Umbilical cord (tissue), 2 donors: Measurements from ENCODE around the gene NR5A2. TPM values are rescaled to one million over a fixed set of nuclear protein-coding genes. Genes with fewer than 3 reads are reported as not detected.
A peak's percentile ranks its signal among the peaks of the same experiment; 100 is the strongest.

Experiments used
- DNase-seq: peaks from one replicate; pipeline ENCODE4 v3.0.0-alpha.2; 2015; ENCODE audit warnings: low spot score
- total RNA-seq: library from RNA; depleted of rRNA; stranded (reverse); fragments of >200 nt; gene quantifications from one replicate; pipeline ENCODE4 v1.2.3, GENCODE V29; 2014; ENCODE audit warnings: low replicate concordance; ENCODE audit not compliant: insufficient read depth

Gene NR5A2
- total RNA-seq, 1 donor from 2014 or later = 4.3 TPM

GRCh38 chr1:200072636-200073285, 45.3 kb downstream of the NR5A2 start:
- DNase-seq = no peak

DNA sequence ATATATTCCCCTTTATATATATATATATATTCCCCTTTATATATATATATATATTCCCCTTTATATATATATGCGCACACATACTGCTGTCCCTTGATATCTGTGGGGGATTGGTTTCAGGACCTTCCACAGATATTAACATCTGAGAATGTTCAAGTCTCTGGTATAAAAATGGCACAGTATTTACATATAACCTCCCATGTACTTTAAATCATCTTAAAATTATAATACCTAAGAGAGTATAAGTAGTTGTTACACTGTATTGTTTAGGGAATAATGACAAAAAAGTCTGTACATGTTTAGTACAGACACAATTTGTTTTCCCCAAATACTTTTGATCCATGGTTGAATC, 45.8 kb downstream of the NR5A2 start:
- no peak for DNase-seq

DNA sequence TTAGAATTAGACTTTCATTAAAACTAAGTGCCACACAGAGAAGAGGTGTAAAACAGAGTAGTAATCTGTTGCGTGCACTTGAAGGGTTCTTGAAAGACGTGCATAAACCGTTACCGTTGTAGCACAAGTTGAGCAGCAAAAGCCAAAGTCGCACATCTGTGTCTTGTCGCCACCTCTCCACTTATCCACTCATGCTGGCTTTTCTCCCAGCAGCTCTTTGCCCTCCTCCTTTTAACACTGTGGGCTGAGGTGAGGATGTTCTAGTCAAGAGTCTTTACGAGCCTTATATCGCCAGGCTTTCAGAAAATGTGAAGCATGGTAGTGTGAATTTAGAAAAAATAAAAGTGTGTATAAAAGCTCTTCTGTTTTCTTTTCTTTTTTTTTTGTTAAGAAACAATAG, 48.0 kb downstream of the NR5A2 start:
- DNase-seq = no peak

- DNase-seq = peak; percentile 30
These were observed 48.5 kb downstream of the NR5A2 start for GRCh38 chr1:200075938-200076546.

- no peak for DNase-seq
These were observed 51.9 kb downstream of the NR5A2 start for GRCh38 chr1:200079232-200079940.

- no peak for DNase-seq
These were observed 53.9 kb downstream of the NR5A2 start for GRCh38 chr1:200081151-200081968.

GRCh38 chr1:200081969-200082245, 54.4 kb downstream of the NR5A2 start:
- no peak for DNase-seq

DNA sequence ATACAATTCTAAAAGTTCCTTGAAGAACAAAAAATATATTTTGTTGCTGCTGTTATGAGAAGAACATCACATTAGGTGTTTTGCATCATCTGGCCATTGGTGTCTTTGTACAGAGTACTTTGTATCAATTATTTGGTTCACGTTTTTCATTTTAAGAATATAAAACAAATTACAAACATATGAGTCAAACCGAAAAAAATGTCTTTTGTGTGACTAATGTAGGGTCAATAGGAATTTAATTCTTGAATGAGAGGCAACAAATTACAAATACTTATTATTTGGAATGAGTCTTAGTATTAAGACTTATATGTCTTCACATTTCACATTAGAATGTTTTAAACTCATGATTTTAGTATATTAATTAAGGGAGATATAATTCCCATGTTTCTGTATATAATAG, 54.8 kb downstream of the NR5A2 start:
- DNase-seq = no peak

- no peak for DNase-seq
These were observed 63.0 kb downstream of the NR5A2 start for GRCh38 chr1:200090252-200091159.

- no peak for DNase-seq
These were observed 67.6 kb downstream of the NR5A2 start for GRCh38 chr1:200095057-200095577.

- DNase-seq = no peak
These were observed 69.3 kb downstream of the NR5A2 start for GRCh38 chr1:200096774-200097173.

DNA sequence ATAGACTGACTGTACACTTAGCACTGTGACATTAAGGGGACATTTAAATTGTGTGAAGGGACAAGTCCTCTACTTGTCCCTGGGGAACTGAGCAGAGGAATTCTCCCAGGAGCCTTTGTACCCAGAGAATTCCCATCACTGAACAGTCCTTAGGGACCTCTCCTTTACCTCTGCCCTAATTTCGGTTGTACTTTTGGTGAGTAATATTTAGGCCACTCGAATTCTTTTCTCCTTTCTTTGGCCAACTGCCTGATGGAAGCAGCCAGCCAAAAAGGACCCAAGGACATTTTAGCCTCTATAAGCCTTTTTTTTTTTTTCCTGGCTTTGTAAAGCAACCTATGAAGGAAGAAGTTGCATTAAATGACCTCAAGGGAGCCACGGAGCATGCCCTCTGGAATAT, 71.5 kb downstream of the NR5A2 start:
- DNase-seq = no peak

DNA sequence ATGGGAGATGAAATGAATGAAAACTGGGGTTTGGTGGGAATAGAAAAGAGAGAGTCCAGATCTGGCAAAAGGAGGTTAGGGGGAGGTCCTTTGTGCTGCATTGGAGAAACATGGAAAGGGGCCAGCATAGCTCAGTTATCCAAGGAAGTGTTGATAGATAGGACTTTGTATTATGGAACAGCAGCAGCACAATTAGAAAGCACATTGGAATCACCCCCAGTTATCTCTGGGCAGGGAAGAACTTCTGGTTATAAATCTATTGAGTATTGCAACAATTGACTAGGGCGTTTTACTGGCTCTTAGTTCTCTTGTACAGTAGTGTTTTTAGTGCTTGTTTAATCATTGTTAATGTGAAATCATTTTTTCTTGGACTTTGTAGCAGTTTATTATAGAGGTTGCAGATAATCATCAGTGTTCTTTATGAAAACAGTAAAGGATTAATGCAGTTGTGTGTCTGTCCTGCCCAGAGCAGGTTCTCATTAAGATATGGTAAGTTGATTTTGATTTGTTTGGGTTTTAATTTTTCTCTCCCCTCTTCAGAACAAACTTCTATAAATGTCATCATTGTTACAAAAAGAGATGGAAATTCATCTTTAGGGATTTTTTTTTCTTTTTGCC, 76.6 kb downstream of the NR5A2 start:
- DNase-seq = no peak

GRCh38 chr1:200107004-200107470, 79.5 kb downstream of the NR5A2 start:
- no peak for DNase-seq

DNA sequence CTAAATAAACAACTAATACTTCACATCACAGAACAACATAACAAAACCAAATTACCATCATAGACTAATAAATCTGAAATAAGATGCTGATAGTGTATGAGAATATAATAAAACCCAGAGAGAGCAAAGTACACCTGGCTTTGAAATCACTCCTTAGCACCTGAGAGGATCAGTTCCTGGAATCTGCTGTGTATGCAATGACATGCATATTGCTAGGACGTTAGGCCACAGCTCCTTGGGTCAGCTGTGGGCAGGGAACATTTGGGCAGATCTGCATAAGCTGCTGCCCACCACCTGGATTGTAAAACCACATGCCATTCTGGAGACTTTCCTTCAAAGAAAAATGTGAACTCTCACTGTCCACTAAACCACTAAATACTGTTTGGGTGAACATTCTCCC, 81.1 kb downstream of the NR5A2 start:
- no peak for DNase-seq

- DNase-seq = no peak
These were observed 84.8 kb downstream of the NR5A2 start for GRCh38 chr1:200112290-200112689.

DNA sequence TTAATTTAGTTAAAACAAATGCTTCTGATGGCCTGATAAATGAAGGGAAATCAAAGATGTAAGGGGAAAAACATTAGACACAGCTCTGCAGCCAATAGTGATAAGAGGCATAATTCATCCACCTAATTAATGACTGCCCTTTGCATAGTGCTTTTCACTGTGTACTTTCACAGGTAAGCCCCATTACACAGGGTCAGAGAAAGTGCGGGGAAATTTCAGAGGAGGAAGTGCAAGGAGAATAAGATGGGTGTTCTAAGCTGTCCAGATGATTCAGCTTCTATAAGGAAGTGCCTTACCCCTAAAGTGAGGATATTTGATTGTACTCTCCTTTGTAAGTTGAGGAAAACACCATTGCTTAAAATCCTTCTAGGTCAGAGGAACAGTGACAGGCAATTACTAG, 88.0 kb downstream of the NR5A2 start:
- no peak for DNase-seq

- DNase-seq = no peak
These were observed 88.8 kb downstream of the NR5A2 start for GRCh38 chr1:200116324-200116723.

DNA sequence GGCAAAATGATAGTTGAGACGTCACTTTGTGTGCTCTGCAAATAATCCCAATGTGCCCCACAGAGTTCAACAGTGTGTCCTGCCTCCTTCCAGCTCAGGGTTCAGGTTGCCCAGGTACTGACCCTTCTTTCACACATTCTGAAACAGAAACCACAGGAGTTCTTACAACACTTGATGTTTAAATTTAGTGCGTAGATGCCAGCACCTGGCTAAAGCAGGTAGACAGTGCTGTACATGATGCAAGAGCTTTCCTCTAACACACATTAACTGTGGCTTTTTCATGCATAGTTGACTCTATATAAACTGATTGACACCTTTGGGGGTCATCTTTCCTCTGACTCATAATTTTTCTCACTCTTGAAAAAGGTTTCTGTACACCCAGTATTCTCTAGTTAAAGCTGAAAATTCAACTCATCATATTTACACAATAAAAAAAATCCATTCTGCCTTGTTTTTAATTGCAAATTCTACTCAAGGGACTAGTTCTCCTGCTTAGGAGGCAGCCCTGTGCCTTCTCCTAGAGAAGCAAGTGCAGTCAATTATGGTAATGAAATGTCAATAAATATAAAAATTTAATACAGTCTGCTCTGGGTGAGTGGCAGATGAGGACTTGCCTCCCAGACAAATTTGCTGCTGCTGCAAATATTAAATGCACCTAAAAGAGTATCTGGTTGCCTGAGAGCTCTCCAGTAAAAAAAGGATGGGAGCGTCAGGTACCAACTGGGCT, 91.4 kb downstream of the NR5A2 start:
- no peak for DNase-seq

DNA sequence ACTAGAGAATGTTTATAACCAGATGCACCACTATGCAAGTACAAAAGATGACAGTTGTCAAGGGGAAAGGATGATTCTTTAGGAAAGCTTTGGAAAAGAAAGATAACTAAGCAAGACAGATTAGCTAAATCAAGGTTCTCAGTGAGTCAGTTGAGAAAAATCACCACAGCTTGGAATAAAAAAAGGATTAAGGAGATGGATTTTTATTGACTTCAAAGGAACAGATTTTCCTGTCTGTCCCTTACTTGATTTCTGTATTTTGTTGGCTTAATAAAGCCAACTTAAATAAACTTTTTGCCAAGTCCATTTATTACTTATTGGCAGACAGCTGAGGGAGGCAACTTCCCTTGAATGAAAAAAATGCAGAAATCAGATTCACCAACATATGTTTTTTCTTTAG, 93.9 kb downstream of the NR5A2 start:
- DNase-seq = peak; percentile 86
